Measurements from ENCODE around the gene POMGNT2.
"Not testable (repeated sequence)": the region's sequence is repeated elsewhere in the genome, so short reads cannot be mapped to it uniquely, and the experiment has no call there.

Gene POMGNT2

DNA sequence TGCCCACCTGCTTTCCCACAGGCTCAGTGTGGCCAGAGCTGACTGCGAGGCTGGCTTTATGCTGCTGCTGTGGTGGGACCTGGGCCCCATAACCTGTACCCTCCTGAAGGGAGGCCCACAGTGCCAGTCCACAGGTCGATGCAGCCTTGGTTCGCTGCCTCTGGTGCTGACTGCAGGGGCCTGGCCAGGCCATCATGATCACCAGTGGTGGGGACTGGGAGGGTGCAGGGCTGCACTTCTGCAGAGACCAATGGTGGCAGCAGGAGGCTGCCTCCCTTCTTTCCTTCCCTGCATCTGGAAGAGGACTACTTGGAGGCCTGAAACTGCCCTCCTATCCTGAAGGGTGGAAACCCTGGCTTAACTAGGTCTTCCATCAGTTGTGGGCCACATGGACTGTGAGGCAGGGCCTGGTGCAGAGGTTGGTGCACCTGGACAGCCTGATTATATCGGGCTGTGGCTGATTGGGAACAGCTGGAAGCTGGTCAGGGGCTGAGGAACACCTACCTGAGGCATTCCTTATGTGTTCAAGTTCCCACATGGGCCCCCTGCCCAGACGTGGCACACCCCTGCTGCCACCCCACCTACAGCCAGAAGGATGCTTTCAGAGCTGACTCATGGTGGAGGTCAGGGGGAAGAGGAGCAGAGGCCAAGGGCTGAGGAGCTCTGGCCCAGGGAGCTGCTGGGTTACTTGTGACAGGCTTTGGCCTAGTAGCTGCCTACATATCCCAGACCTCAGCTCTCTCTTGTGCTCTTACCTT is 29.8 kb downstream of the POMGNT2 start:
- no peak for DNase-seq (ENCODE audit: low read depth)

DNA sequence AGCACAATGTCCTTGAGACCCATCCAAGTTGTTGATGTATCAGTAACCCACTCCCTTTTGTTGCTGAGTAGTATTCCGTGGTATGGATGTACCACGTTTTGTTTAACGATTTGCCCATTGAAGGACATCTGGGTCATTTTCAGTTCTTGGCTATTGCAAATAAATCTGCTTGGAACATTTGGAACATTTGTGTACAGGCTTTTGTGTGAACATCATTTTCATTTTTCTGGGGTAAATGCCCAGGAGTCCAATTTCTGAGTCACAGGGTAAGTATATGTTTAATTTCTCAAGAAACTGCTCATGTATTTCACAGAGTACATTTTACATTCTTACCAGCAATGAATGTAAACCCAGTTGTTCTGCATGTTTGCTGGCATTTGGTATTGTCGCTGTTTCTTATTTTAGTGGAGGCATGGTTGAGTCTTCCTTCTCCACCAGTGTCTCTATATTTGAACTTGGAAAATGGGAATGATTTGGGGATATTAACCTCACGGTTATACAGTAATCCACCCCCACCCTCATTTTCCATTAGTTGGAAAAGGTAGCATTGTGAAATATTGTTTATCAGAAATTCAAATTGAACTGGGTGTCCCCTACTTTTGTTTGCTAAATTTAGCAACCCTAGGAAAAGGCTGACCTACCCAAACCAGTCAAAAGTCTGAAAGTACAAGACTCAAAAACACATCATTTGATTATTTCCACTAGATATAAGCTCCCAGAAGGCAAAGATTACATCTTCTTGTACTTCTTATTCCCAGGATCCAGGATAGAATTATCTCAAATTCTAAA is 30.8 kb downstream of the POMGNT2 start:
- DNase-seq (ENCODE audit: low read depth): no peak

- DNase-seq (ENCODE audit: low read depth): no peak
Measured at GRCh38 chr3:43074482-43074881, 31.4 kb downstream of the POMGNT2 start.

- DNase-seq (ENCODE audit: low read depth): no peak
Measured at GRCh38 chr3:43073836-43074220, 32.1 kb downstream of the POMGNT2 start.

GRCh38 chr3:43073116-43073835 is 32.6 kb downstream of the POMGNT2 start:
- no peak for DNase-seq (ENCODE audit: low read depth)

DNA sequence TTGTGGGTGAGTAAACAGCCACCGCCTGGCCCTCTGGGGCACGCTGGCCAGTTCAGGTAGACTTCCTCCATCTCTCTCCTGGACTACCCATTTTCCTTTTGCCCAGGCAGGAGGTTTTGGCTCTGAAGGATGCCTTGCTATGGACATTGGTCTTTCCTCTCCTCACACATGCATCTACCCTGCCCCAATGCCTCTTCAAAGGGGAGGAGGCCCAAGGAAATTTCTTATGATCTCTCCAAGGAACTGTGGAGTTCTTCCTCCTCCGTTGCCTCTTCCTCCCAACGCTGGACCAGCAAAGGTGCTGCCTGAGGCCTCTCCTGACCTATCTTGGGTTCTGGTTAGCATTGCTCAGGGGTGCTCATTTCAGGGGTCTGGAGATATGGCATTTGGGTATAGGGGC is 33.5 kb downstream of the POMGNT2 start:
- DNase-seq (ENCODE audit: low read depth): no peak

DNA sequence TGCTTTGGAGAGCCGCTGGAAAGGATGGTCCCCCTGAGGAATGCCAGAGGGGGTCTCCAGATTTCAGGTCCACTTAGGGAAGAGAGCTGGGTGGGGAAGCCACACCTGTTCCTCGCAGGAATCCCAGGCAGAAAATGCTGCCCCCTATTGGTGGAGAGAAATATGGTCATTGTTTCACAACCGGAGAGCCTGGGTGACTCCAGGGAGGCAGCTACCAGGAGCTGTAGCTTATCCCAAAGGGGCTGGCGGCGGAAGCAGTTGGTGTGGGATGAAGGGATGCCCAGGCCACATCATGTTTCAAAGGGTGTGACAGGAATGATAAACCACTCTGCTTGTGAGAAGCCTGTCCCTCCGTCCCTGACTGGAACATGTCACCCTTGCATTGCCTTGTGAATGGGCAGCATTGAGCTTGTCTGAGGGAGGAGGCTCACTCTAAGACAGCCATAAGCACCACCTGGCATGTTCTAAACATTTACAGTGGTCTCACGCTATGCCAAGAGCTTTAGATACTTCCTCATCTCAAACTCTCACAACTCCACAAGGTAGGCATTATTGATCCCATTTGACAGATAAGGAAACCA is 34.5 kb downstream of the POMGNT2 start:
- no peak for DNase-seq (ENCODE audit: low read depth)

GRCh38 chr3:43070670-43071069 is 35.2 kb downstream of the POMGNT2 start:
- not testable (repeated sequence) for DNase-seq (ENCODE audit: low read depth)

- no peak for DNase-seq (ENCODE audit: low read depth)
Measured at GRCh38 chr3:43063114-43063513, 42.8 kb downstream of the POMGNT2 start.

DNA sequence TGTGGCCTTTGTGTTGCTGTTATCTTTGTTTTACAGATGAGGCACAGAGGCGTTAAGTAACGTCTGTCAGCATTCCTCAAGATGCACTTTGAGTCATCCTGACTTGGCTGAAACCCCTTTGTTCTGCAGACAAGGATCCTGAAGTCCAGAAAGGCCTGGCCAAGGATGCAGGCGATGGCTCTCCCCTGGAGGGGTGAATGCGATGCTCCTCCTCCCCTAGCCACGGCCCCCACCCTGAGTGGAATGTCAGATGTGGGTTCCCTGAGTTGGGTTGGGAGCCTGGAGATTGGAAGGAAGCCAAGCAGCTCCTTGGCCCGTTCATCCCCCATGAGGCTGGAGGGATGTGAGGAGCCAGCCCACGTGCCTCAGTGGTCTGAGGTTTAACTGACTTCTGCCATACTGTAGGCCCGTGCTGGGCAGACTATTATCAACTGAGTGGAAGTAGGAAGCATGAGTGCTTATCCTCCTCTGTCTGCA is 43.3 kb downstream of the POMGNT2 start:
- no peak for DNase-seq (ENCODE audit: low read depth)

- DNase-seq (ENCODE audit: low read depth): no peak
Measured at GRCh38 chr3:43062040-43062563, 43.8 kb downstream of the POMGNT2 start.

DNA sequence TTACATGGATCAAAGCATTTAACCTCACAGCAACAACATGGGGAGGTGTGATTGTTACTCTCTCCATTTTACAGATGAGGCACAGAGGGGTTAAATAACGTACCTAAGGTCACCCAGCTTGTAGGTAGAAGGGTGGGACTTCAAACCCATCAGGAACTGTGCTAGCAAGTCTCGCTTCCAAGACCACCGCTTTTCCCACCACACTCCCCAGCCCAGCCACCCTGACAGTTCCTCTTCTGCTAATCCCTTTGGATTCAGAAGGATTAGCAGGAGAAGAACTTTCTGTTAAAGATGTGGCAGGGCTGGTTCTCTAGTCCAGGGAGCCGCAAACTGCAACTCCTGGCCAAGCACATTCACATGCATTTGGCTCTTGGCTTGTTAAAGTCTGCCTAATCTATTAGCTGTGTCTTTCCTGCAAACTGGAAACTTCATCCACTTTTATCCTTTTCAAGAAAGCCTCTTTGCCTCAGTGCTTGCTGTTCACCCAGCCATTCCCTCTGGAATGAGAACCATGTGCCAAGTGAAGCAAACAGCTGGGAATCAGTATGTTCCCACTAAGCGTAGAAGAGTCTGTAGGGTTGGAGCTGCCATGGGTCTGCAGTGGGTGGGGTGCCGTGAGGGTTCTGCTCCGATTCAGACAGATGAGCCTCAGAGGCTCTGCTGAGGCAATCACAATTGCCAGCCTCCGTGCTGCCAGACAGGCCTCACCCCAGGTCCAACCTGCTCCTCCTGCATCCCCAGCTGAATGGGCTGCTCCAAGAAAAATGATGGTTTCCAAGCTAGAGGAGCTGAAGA is 44.6 kb downstream of the POMGNT2 start:
- no peak for DNase-seq (ENCODE audit: low read depth)

DNA sequence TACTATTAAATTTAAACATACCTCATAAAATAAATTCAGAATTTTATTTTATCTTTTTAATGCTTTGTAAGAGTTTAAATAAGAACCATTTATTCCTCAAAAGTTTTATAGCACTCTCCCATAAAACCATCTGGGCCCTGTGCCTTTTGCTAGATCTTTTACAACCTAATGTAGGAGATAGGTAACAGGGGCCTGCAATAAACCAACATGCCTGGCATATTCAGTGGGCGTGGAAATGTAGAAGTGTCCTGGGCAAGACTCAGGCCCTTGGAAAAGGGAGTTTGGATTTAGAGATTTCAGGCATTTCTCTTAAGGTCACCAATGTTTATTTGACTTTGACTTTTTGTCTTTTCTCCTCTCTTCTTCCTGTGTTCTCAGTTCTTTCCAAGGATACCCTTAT is 46.4 kb downstream of the POMGNT2 start:
- DNase-seq (ENCODE audit: low read depth): no peak

DNA sequence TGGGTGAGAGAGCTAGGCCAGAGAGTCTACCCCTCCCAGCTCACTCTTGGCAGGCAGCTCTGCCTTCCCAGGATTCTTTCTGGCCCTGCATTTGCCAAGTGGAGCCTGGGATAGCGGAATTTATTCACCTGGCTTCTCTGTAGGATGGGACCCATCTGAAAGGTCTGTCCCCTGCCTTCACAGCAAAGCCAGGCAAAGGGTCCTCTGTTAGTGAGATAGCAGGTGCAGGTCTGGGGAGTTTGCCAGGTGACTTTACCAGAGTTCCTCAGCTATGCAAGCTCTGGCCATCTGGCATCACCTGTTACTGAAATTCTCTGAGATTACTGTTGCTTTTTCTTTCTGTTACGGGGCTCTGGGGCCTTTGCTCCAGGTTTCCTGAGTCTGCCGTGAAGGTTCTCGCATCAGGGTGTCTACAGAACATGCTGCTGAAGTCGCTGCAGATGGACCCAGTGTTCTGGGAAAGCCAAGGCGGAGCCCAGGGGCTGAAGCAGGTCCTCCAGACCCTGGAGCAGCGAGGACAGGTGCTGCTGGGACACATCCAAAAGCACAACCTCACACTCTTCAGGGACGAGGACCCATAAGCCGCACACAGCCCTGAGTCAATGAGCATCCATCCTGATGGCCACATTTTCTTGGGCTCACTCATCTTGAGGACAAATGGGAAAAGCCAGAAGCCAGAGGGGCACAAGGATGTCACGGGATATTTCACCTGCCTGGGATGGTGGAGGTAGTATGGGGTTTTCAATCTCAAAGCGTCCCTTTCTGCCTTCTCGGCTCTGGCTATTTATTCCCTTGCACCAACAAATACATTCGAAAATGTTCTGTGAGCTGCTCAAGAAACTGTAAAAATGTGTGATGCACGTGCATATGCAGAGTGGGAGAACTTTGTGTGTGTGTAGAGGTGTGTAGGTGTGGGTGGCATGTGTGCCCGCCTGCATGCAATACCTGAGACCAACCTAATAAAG is 49.8 kb downstream of the POMGNT2 start:
- no peak for DNase-seq (ENCODE audit: low read depth)

GRCh38 chr3:43055393-43055792 is 50.5 kb downstream of the POMGNT2 start:
- no peak for DNase-seq (ENCODE audit: low read depth)

DNA sequence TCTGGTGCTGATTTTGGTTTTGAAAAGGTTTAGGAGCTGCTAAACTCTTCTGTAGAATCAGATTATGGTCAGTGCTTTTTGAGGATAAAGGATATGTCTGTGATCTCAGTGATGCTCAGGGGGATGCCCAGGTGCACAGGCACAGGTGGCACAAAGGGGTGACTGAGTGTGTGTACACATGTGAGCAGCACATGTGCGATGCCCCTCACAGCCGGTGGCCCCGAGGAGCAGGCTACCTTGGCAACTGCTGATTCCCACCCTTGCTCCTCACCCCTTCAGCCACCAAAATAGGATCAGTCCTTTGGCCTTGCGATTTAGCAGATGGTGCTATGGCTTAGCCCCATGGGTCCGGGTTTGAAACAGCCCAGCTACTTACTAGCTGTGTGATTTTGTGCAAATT is 51.1 kb downstream of the POMGNT2 start:
- DNase-seq (ENCODE audit: low read depth): no peak

DNA sequence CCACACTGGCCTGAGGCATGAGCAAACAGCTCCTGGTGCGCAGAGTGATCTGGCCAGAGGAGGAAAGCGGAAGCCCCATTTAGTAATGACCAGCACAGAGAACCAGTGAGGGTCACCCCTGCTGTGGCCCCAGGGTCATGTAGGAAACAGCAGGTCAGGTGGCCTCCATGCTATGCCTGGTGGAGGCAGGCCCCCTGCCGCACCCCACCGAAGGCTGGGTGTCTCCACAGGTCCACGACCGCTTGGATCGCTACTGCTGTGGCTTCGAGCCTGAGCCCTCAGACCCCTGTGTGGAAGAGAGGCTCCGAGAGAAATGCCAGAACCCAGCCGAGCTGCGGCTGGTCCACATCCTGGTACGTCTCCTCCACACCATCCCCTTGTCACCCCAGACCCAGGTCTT is 52.6 kb downstream of the POMGNT2 start:
- no peak for DNase-seq (ENCODE audit: low read depth)

DNA sequence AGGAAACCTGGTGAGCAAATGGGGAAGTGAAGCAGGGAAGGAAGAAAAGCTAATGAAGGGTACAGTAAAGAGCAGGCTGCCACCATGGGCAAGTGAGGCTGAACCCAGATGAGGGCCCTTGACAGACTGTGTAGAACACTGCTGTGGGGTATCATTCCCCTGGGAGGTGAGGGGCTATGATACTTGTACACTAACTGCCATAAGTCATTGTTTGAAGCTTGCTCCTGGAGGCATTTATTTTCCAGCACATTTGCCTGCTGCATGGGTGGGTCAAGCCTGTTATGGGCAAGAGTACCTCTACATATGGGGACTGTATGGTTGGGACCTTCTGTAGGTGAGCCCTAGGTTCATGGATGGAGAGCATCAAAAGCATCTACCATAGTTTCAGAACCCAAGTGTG is 57.4 kb downstream of the POMGNT2 start:
- DNase-seq (ENCODE audit: low read depth): no peak

DNA sequence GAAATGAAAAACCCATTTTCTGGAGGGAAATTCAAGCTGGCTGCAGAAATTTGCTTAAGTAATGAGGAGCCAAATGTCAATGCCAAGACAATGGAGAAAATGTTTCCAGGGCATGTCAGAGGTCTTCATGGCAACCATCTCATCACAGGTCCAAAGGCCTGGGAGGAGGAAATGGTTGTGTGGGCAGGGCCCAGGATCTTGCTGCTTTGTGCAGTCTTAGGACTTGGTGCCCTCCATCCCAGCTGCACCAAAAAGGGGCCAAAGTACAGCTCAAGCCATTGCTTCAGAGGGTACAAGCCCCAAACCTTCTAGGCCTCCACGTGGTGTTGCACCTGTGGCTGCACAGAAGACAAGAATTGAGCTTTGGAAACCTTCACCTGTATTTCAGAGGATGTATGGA is 59.3 kb downstream of the POMGNT2 start:
- DNase-seq (ENCODE audit: low read depth): no peak

- not testable (repeated sequence) for DNase-seq (ENCODE audit: low read depth)
Measured at GRCh38 chr3:43045079-43045478, 60.8 kb downstream of the POMGNT2 start.
